Transverse colon (tissue), 4 donors: ENCODE results near the gene B4GALT2. TPM values are rescaled to one million over a fixed set of nuclear protein-coding genes. Genes with fewer than 3 reads are reported as not detected.

ENCODE experiments used
- DNase-seq: peaks from one replicate; pipeline ENCODE4 v3.0.0-alpha.2; 2019
- H3K27ac ChIP-seq, 4 donors: fragments of 200-600 bp; sonication (generic); 2 replicates each; pipeline ENCODE4 v1.5.1; 2016 to 2018; ENCODE audit warnings: inconsistent platforms in 4 of 4
- H3K27me3 ChIP-seq: fragments of 200-600 bp; sonication (generic); 2 replicates; pipeline ENCODE4 v1.5.1; 2017; ENCODE audit warnings: inconsistent platforms
- H3K36me3 ChIP-seq, 4 donors: fragments of 200-600 bp; sonication (generic); 2 replicates each; pipeline ENCODE4 v1.5.1; 2017 to 2019; ENCODE audit warnings: inconsistent platforms in 4 of 4
- H3K4me1 ChIP-seq, 4 donors: fragments of 200-600 bp; sonication (generic); 2 replicates each; pipeline ENCODE4 v1.5.1; 2017 to 2020; ENCODE audit warnings: inconsistent platforms in 4 of 4
- H3K4me3 ChIP-seq, 4 donors: fragments of 200-600 bp; sonication (generic); 1 replicate in 1 of 4; 2 replicates in 3 of 4; pipeline versions ENCODE4 v1.5.1 to v1.6.1; 2017 to 2019; ENCODE audit warnings: inconsistent platforms in 4 of 4
- H3K9me3 ChIP-seq, 2 donors: fragments of 200-600 bp; sonication (generic); 2 replicates each; pipeline ENCODE4 v1.5.1; 2017 to 2019; ENCODE audit warnings: inconsistent platforms in 2 of 2
- CTCF ChIP-seq, 5 experiments: fragments of 200-600 bp in 3 of 5; fragments of 450-650 bp in 2 of 5; sonication (generic) in 3 of 5; IDR thresholded peaks; 1 replicate in 2 of 5; 2 replicates in 3 of 5; pipeline ENCODE4 v1.5.1; 2016 to 2017; ENCODE audit warnings: antibody characterized with exemption in 5 of 5, inconsistent platforms in 3 of 5, mild to moderate bottlenecking in 2 of 5, moderate library complexity in 1 of 5
- EP300 ChIP-seq: sonication (generic); formaldehyde crosslinking; IDR thresholded peaks from one replicate; pipeline ENCODE4 v1.6.1; 2017; ENCODE audit warnings: antibody characterized with exemption, low read depth
- POLR2A ChIP-seq: fragments of 450-650 bp; IDR thresholded peaks from one replicate; pipeline ENCODE4 v1.6.1; 2016; ENCODE audit warnings: antibody characterized with exemption, mild to moderate bottlenecking, moderate library complexity
- POLR2AphosphoS5 ChIP-seq, 3 donors: sonication (generic); formaldehyde crosslinking; IDR thresholded peaks; one replicate each; pipeline ENCODE4 v1.6.1; 2016; ENCODE audit warnings: antibody characterized with exemption in 3 of 3
- WGBS, 2 donors: methylation state at CpG; one replicate each; pipeline ENCODE4 v1.1.5; 2018; ENCODE audit warnings: low coverage in 1 of 2; 5-methylcytosine and 5-hydroxymethylcytosine counted together
- in situ Hi-C, 4 donors: fragments of 200-750 bp; cut with MboI; loops; one replicate each; pipeline versions ENCODE4 v1.15.0 to v1.15.1; 2017; ENCODE audit warnings: low sequenced_read_pairs in 3 of 4, low pct_ligation_motif_present in 1 of 4, low pct_unique_long_range_greater_than_20kb in 1 of 4
- intact Hi-C: fragments of 100-400 bp; cut with DNase I; formaldehyde crosslinking; loops from one replicate; pipeline ENCODE4 v1.15.1; 2023; ENCODE audit warnings: low total_unique reads
- total RNA-seq, 4 donors: library from RNA; depleted of rRNA; stranded (reverse); fragments of >200 nt; gene quantifications; one replicate each; pipeline ENCODE4 v1.1.0, GENCODE V29; 2016

Gene B4GALT2
- total RNA-seq, 4 donors from 2014 or later, result 16.5 to 19.5 (median 18.6) TPM

GRCh38 chr1:43934101-43934985 lies 44.7 kb upstream of the B4GALT2 start:
- WGBS, 2 donors, result 27% methylated on average over 13 of the region's 13 CpGs; no CpG with 5 or more reads in 1 of the 2 donors
- peaks cover 13% of the 10 kb centered on the region for H3K27me3 ChIP-seq
- in situ Hi-C loops (loop anchor here (5.0 to 25.0 kb wide), 5 partner anchors 160 to 397 kb away; partner anchors contain the start of gene PTPRF (in 1 of the 4)), intact Hi-C loops (no loop called here)
- peak overlapping the region in 2 of 4 donors; percentile 80 to 84 for H3K27ac ChIP-seq
- no peaks in the 10 kb centered on the region for H3K36me3 ChIP-seq
- peak; percentile 82 for DNase-seq
- no peaks in the 10 kb centered on the region for H3K9me3 ChIP-seq
- TF ChIP-seq EP300 (no peak), CTCF (IDR thresholded peaks at IDR 0.05) (peak; percentile 85 to 92 (median 88)), POLR2A (no peak), POLR2AphosphoS5 (IDR thresholded peaks at IDR 0.05) (no peak)
- peaks cover 19 to 39% (median 32%) of the 10 kb centered on the region in 4 donors for H3K4me1 ChIP-seq
- H3K4me3 ChIP-seq, result peak overlapping the region in 2 of 4 donors; percentile 24 to 26

GRCh38 chr1:43934986-43935324 lies 44.1 kb upstream of the B4GALT2 start:
- 48% methylated on average over 5 of the region's 5 CpGs; no CpG with 5 or more reads in 1 of the 2 donors for WGBS, 2 donors
- Histone ChIP-seq H3K27ac (peak overlapping the region in 3 of 4 donors; percentile 80 to 84 (median 80)), H3K36me3 (no peaks in the 10 kb centered on the region), H3K9me3 (no peaks in the 10 kb centered on the region), H3K4me1 (peaks cover 19 to 39% (median 32%) of the 10 kb centered on the region in 4 donors), H3K4me3 (no peak overlapping the region), H3K27me3 (peaks cover 13% of the 10 kb centered on the region)
- intact Hi-C loops, result no loop called here
- in situ Hi-C loops, result loop anchor here (5.0 to 25.0 kb wide), 5 partner anchors 160 to 398 kb away; partner anchors contain the start of gene PTPRF (in 1 of the 4)
- TF ChIP-seq EP300, result no peak
- TF ChIP-seq POLR2AphosphoS5 (IDR thresholded peaks at IDR 0.05), result no peak
- TF ChIP-seq POLR2A, result no peak
- TF ChIP-seq CTCF (IDR thresholded peaks at IDR 0.05), result no peak
- no peak for DNase-seq

GRCh38 chr1:43935711-43936427 lies 43.1 kb upstream of the B4GALT2 start:
- H3K27me3 ChIP-seq, result peaks cover 13% of the 10 kb centered on the region
- intact Hi-C loops (no loop called here), in situ Hi-C loops (loop anchor here in 3 of 4 donors (10.0 to 25.0 kb wide), 4 partner anchors 161 to 399 kb away; partner anchors contain the start of gene PTPRF (in 1 of the 3))
- peak overlapping the region in 3 of 4 donors; percentile 80 to 84 (median 80) for H3K27ac ChIP-seq
- DNase-seq, result peak; percentile 75
- WGBS, 2 donors, result 30% methylated on average over 18 of the region's 48 CpGs; no CpG with 5 or more reads in 1 of the 2 donors
- peak overlapping the region; percentile 40 to 70 (median 51) for H3K4me3 ChIP-seq
- H3K36me3 ChIP-seq, result no peaks in the 10 kb centered on the region
- TF ChIP-seq POLR2A (peak; percentile 59), EP300 (no peak), POLR2AphosphoS5 (IDR thresholded peaks at IDR 0.05) (peak; percentile 20 to 64 (median 51))
- H3K4me1 ChIP-seq, result peaks cover 19 to 39% (median 32%) of the 10 kb centered on the region in 4 donors
- H3K9me3 ChIP-seq, result no peaks in the 10 kb centered on the region

GRCh38 chr1:43936431-43937151 lies 42.4 kb upstream of the B4GALT2 start:
- intact Hi-C loops, result no loop called here
- 12% methylated on average over 37 of the region's 56 CpGs; no CpG with 5 or more reads in 1 of the 2 donors for WGBS, 2 donors
- Histone ChIP-seq H3K9me3 (no peaks in the 10 kb centered on the region), H3K27ac (peak overlapping the region in 3 of 4 donors; percentile 54 to 84 (median 57)), H3K36me3 (no peaks in the 10 kb centered on the region), H3K4me1 (peaks cover 19 to 39% (median 32%) of the 10 kb centered on the region in 4 donors), H3K27me3 (peaks cover 13% of the 10 kb centered on the region), H3K4me3 (peak overlapping the region in 3 of 4 donors; percentile 49 to 70 (median 53))
- TF ChIP-seq EP300, result no peak
- TF ChIP-seq POLR2AphosphoS5 (IDR thresholded peaks at IDR 0.05), result peak in 1 of 3 donors; percentile 20
- TF ChIP-seq POLR2A, result no peak
- TF ChIP-seq CTCF (IDR thresholded peaks at IDR 0.05), result peak in 3 of 5 experiments; percentile 17 to 49 (median 17)
- in situ Hi-C loops, result loop anchor here in 3 of 4 donors (10.0 to 25.0 kb wide), 4 partner anchors 162 to 399 kb away; partner anchors contain the start of gene PTPRF (in 1 of the 3)
- peak; percentile 54 for DNase-seq
